Measurements from ENCODE around the gene EPHA6. TPM values are rescaled to one million over a fixed set of nuclear protein-coding genes. Genes with fewer than 3 reads are reported as not detected.

Gene EPHA6
- total RNA-seq, 1 experiment from 2014 or later = 0.61 TPM

- Mint-ChIP-seq H3K27ac (no peak overlapping the region), H3K4me1 (no peaks in the 10 kb centered on the region), H3K36me3 (ENCODE audit: insufficient read depth in 1 of 3, low read depth in 3 of 3) (peaks cover 20 to 38% (median 27%) of the 10 kb centered on the region in 3 experiments), H3K9me3 (peaks cover 39 to 43% of the 10 kb centered on the region in 2 experiments), H3K27me3 (ENCODE audit: low read depth) (no peaks in the 10 kb centered on the region), H3K4me3 (no peak overlapping the region)
- Histone ChIP-seq H4K20me1 (ENCODE audit: control insufficient read depth, insufficient read depth, insufficient read length) (no peaks in the 10 kb centered on the region), H2AK5ac (ENCODE audit: insufficient read length, low read length) (no peak overlapping the region), H3K4me1 (ENCODE audit: insufficient read depth, low read length) (no peaks in the 10 kb centered on the region), H3K9ac (ENCODE audit: extremely low read depth, insufficient read length, low read length) (no peak overlapping the region), H3K18ac (ENCODE audit: insufficient read length, low read depth, low read length) (no peak overlapping the region), H3K27ac (ENCODE audit: insufficient read length, low read depth, low read length) (no peak overlapping the region), H2AFZ (ENCODE audit: low read length) (no peak overlapping the region), H3K23ac (ENCODE audit: insufficient read length, low read depth, low read length) (no peak overlapping the region), H4K91ac (ENCODE audit: insufficient read length, low read depth, low read length) (no peak overlapping the region), H3K23me2 (ENCODE audit: insufficient read length, low read depth, low read length, poor library complexity, severe bottlenecking) (no peaks in the 10 kb centered on the region), H3K9me3 (ENCODE audit: control insufficient read depth, low read depth, low read length) (no peaks in the 10 kb centered on the region), H3K56ac (ENCODE audit: insufficient read length, low read depth, low read length) (no peak overlapping the region), H2BK12ac (ENCODE audit: insufficient read length, low read depth, low read length) (no peak overlapping the region), H2BK120ac (ENCODE audit: low read depth, low read length, poor library complexity, severe bottlenecking) (no peak overlapping the region), H4K5ac (ENCODE audit: insufficient read length, low read depth, low read length) (no peak overlapping the region), H3K79me1 (ENCODE audit: insufficient read depth, low read depth, low read length, poor library complexity, severe bottlenecking) (no peaks in the 10 kb centered on the region), H3K27me3 (ENCODE audit: insufficient read depth, low read length) (no peaks in the 10 kb centered on the region), H2BK20ac (ENCODE audit: low read depth, low read length, poor library complexity, severe bottlenecking) (no peak overlapping the region), H2BK15ac (ENCODE audit: low read depth, low read length) (no peak overlapping the region), H4K8ac (replicated peaks; ENCODE audit: insufficient read length, low read depth, low read length) (no peak overlapping the region), H3K14ac (ENCODE audit: insufficient read depth, low read length) (no peak overlapping the region), H2BK5ac (ENCODE audit: insufficient read length, low read length) (no peak overlapping the region), H3K4ac (ENCODE audit: low read depth, low read length) (no peak overlapping the region), H3K4me2 (ENCODE audit: insufficient read depth, insufficient read length, low read length) (no peak overlapping the region), H3T11ph (ENCODE audit: low read length) (no peak overlapping the region), H3K79me2 (ENCODE audit: insufficient read depth, low read length) (no peaks in the 10 kb centered on the region)
- no CpG with 5 or more reads among the region's 6 CpGs for WGBS (ENCODE audit: extremely low coverage, insufficient read length, low lambda C conversion rate)
- TF ChIP-seq, protein P1, sequence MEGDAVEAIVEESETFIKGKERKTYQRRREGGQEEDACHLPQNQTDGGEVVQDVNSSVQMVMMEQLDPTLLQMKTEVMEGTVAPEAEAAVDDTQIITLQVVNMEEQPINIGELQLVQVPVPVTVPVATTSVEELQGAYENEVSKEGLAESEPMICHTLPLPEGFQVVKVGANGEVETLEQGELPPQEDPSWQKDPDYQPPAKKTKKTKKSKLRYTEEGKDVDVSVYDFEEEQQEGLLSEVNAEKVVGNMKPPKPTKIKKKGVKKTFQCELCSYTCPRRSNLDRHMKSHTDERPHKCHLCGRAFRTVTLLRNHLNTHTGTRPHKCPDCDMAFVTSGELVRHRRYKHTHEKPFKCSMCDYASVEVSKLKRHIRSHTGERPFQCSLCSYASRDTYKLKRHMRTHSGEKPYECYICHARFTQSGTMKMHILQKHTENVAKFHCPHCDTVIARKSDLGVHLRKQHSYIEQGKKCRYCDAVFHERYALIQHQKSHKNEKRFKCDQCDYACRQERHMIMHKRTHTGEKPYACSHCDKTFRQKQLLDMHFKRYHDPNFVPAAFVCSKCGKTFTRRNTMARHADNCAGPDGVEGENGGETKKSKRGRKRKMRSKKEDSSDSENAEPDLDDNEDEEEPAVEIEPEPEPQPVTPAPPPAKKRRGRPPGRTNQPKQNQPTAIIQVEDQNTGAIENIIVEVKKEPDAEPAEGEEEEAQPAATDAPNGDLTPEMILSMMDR (conservative IDR thresholded peaks at IDR 0.05) = no peak
- no peak for DNase-seq
Measured at GRCh38 chr3:97425002-97425401, 610.6 kb downstream of the EPHA6 start.
